GM12801 (cell line): ENCODE measurements around the gene TCOF1.

Experiments
- CTCF ChIP-seq: IDR thresholded peaks from one replicate; pipeline ENCODE4 v1.5.1; 2011; ENCODE audit warnings: control low read depth; ENCODE audit not compliant: insufficient read length; ENCODE audit errors: extremely low read depth

TCOF1 gene

DNA sequence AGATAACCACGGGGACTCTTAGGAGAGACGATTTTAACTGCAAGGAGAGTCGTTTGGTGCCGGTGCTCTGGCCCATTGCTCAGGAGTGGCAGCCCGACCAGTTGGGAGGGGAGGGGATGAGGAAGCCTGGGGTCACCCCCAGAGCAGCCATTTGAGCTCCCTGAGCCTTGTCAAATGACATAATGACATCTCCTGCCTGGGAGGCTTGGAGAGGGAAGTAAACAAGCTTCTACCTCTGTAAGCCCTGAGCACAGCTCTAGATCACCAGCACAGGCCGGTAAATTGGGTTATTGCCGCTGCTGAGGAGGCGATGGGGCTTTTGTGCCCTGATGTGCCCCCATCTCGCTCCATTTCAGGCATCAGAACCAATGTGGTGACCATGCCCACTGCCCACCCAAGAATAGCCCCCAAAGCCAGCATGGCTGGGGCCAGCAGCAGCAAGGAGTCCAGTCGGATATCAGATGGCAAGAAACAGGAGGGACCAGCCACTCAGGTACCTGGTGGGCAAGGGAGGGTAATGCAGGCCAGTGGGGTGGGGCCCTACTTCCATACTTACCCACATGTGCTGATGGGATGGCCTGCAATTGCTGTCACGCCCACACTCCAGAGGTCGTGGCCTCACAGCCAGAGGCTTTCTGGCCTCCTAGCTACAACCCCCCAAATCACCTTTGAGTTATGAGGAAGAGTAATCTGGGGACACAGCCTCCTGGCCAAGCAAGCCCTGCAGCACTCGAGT is 32.2 kb downstream of the TCOF1 start:
- TF ChIP-seq CTCF = no peak

- TF ChIP-seq CTCF = no peak
These were observed 33.8 kb downstream of the TCOF1 start for GRCh38 chr5:150391064-150391834.

GRCh38 chr5:150391986-150392385 is 34.5 kb downstream of the TCOF1 start:
- no peak for TF ChIP-seq CTCF

DNA sequence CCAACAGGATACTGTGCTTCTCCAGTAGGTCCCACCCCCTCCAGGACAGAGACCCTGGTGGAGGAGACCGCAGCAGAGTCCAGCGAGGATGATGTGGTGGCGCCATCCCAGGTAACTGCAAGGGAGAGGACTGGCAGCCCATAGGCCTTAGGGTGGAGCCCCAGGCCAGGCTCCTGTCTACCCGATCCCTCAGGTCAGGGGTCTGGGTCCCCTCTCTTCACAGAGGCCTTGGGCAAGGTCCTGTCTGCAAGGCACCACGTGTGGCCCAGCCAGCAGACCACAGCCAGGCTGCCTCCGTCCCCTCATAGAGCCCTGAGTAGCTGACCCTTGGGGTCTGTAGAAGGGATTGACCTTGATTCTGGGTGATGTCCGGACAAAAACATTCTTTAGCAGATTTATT is 35.2 kb downstream of the TCOF1 start:
- no peak for TF ChIP-seq CTCF

DNA sequence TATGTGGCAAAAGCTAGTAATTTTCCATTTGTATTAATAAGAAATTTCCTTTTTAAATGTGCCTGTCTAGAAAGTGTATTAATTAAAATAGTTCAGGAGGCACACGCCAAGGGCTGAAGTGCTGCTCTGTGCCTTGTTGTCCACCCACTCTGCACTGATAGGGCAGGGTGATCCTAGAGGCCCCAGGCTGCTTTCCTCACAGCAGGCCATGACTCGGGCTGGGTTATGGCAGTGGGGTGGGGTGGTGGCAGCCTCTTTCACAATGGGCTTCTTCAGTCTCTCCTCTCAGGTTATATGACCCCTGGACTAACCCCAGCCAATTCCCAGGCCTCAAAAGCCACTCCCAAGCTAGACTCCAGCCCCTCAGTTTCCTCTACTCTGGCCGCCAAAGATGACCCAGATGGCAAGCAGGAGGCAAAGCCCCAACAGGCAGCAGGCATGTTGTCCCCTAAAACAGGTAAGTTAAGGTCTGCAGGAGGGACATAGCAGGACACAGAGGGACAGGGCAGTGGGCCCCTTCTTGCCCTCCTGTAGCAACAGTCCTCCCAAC is 35.7 kb downstream of the TCOF1 start:
- TF ChIP-seq CTCF = no peak

- no peak for TF ChIP-seq CTCF
These were observed 36.6 kb downstream of the TCOF1 start for GRCh38 chr5:150394131-150394530.

- no peak for TF ChIP-seq CTCF
These were observed 37.6 kb downstream of the TCOF1 start for GRCh38 chr5:150394912-150395687.
